ENCODE data around the gene RFX7. TPM values are rescaled to one million over a fixed set of nuclear protein-coding genes. Genes with fewer than 3 reads are reported as not detected.
"Not testable (repeated sequence)": the region's sequence is repeated elsewhere in the genome, so short reads cannot be mapped to it uniquely, and the experiment has no call there.

Gene RFX7
- total and polyA plus RNA-seq, 2 experiments from 2014 or later: 4.0 to 5.8 TPM

DNA sequence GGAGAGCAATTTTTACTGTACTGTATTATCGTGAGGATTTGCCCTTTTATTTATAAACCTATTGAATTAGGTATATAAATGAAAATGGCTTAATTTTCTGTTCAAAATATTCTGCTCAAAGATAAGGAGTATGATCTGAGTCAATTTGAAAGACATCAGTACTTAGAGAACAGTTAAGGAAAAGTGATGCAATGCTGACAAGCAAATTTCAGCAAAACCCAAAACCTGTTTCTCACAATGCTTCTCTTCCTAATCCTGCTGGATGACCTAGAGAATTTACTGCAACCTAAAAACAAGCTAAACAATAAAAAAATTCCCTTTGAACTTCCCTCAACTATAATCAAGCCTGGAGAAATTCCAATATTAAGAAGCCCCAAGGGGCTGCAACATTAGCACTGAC is 82.7 kb downstream of the RFX7 start:
- 96 to 98% methylated on average over 1 of the region's 1 CpG for WGBS, 2 experiments (ENCODE audit: low coverage in 1 of 2, low lambda C conversion rate in 2 of 2, missing lambda C conversion rate in 2 of 2)
- peaks cover 17% of the 10 kb centered on the region; the same call in 1 of the 2 replicates for H3K4me1 ChIP-seq (ENCODE audit: insufficient read depth)
- H3F3A ChIP-seq (ENCODE audit: insufficient read depth): no peaks in the 10 kb centered on the region
- H4K20me1 ChIP-seq (ENCODE audit: insufficient read depth): 0 out of 2 replicates have a peak, but pooled peaks cover 5% of the 10 kb centered on the region
- no peak overlapping the region for H3K4me3 ChIP-seq
- DNase-seq: no peak
- no peak overlapping the region for H3K27ac ChIP-seq
- H3K36me3 ChIP-seq (ENCODE audit: low read depth): no peaks in the 10 kb centered on the region
- no peak overlapping the region for H2AFZ ChIP-seq
- in situ Hi-C loops (cut with MboI): no loop called here
- no peak overlapping the region for H3K9ac ChIP-seq
- H3K4me2 ChIP-seq (ENCODE audit: unreplicated experiment): no peak overlapping the region
- peaks cover 100% of the 10 kb centered on the region for H3K79me2 ChIP-seq (ENCODE audit: insufficient read depth)
- H3K9me2 ChIP-seq (ENCODE audit: insufficient read depth): no peaks in the 10 kb centered on the region
- no peaks in the 10 kb centered on the region for H3K27me3 ChIP-seq (replicated peaks; ENCODE audit: insufficient read depth)
- no peaks in the 10 kb centered on the region for H3K9me3 ChIP-seq (ENCODE audit: low read depth)
- TF ChIP-seq EZH2 (IDR thresholded peaks at IDR 0.05; ENCODE audit: insufficient read depth, poor library complexity, severe bottlenecking): no peak
- TF ChIP-seq EZH2phosphoT487 (IDR thresholded peaks at IDR 0.05; ENCODE audit: insufficient read depth, low read depth): no peak

- Histone ChIP-seq H3K27me3 (replicated peaks; ENCODE audit: insufficient read depth) (no peaks in the 10 kb centered on the region), H4K20me1 (ENCODE audit: insufficient read depth) (peaks cover 20% of the 10 kb centered on the region; the same call in 1 of the 2 replicates), H3K79me2 (ENCODE audit: insufficient read depth) (peaks cover 100% of the 10 kb centered on the region), H3K4me3 (no peak overlapping the region), H2AFZ (no peak overlapping the region), H3F3A (ENCODE audit: insufficient read depth) (no peaks in the 10 kb centered on the region), H3K27ac (no peak overlapping the region), H3K4me1 (ENCODE audit: insufficient read depth) (peaks cover 13% of the 10 kb centered on the region; the same call in 1 of the 2 replicates), H3K9me3 (ENCODE audit: low read depth) (no peaks in the 10 kb centered on the region), H3K36me3 (ENCODE audit: low read depth) (no peaks in the 10 kb centered on the region), H3K9me2 (ENCODE audit: insufficient read depth) (no peaks in the 10 kb centered on the region), H3K9ac (no peak overlapping the region), H3K4me2 (ENCODE audit: unreplicated experiment) (no peak overlapping the region)
- no peak for DNase-seq
- in situ Hi-C loops (cut with MboI): no loop called here
- WGBS, 2 experiments (ENCODE audit: low coverage in 1 of 2, low lambda C conversion rate in 2 of 2, missing lambda C conversion rate in 2 of 2): 96 to 97% methylated on average over 3 of the region's 3 CpGs
- no peak for TF ChIP-seq EZH2 (IDR thresholded peaks at IDR 0.05; ENCODE audit: insufficient read depth, poor library complexity, severe bottlenecking)
- no peak for TF ChIP-seq EZH2phosphoT487 (IDR thresholded peaks at IDR 0.05; ENCODE audit: insufficient read depth, low read depth)
These were observed 86.8 kb downstream of the RFX7 start for GRCh38 chr15:56156877-56157276.

GRCh38 chr15:56155278-56155677 is 88.4 kb downstream of the RFX7 start:
- WGBS, 2 experiments (ENCODE audit: low coverage in 1 of 2, low lambda C conversion rate in 2 of 2, missing lambda C conversion rate in 2 of 2): 95 to 97% methylated on average over 10 of the region's 10 CpGs
- H3K79me2 ChIP-seq (ENCODE audit: insufficient read depth): peaks cover 100% of the 10 kb centered on the region
- in situ Hi-C loops (cut with MboI): not testable (repeated sequence)

GRCh38 chr15:56154768-56155167 is 88.9 kb downstream of the RFX7 start:
- H3K27ac ChIP-seq; in situ Hi-C loops (cut with MboI); H3K9me3 ChIP-seq (ENCODE audit: low read depth); DNase-seq; H3K9me2 ChIP-seq (ENCODE audit: insufficient read depth); H3K4me3 ChIP-seq; H2AFZ ChIP-seq; H3K9ac ChIP-seq; H3K36me3 ChIP-seq (ENCODE audit: low read depth); H3K4me2 ChIP-seq (ENCODE audit: unreplicated experiment); H3K27me3 ChIP-seq (replicated peaks; ENCODE audit: insufficient read depth); H3K4me1 ChIP-seq (ENCODE audit: insufficient read depth); H3F3A ChIP-seq (ENCODE audit: insufficient read depth): not testable (repeated sequence)
- 98 to 99% methylated on average over 4 of the region's 4 CpGs for WGBS, 2 experiments (ENCODE audit: low coverage in 1 of 2, low lambda C conversion rate in 2 of 2, missing lambda C conversion rate in 2 of 2)
- H3K79me2 ChIP-seq (ENCODE audit: insufficient read depth): peaks cover 100% of the 10 kb centered on the region
- H4K20me1 ChIP-seq (ENCODE audit: insufficient read depth): peaks cover 20% of the 10 kb centered on the region; the same call in 1 of the 2 replicates

More at GRCh38 chr15:56155278-56155677, 88.4 kb downstream of the RFX7 start:
- H3K9me3 ChIP-seq (ENCODE audit: low read depth); DNase-seq; H3K9ac ChIP-seq; H3K4me3 ChIP-seq; H2AFZ ChIP-seq; H3K36me3 ChIP-seq (ENCODE audit: low read depth); H3F3A ChIP-seq (ENCODE audit: insufficient read depth); H3K4me1 ChIP-seq (ENCODE audit: insufficient read depth); H3K27ac ChIP-seq; H3K9me2 ChIP-seq (ENCODE audit: insufficient read depth); H3K4me2 ChIP-seq (ENCODE audit: unreplicated experiment); H3K27me3 ChIP-seq (replicated peaks; ENCODE audit: insufficient read depth): not testable (repeated sequence)
- H4K20me1 ChIP-seq (ENCODE audit: insufficient read depth): peaks cover 20% of the 10 kb centered on the region; the same call in 1 of the 2 replicates

DNA sequence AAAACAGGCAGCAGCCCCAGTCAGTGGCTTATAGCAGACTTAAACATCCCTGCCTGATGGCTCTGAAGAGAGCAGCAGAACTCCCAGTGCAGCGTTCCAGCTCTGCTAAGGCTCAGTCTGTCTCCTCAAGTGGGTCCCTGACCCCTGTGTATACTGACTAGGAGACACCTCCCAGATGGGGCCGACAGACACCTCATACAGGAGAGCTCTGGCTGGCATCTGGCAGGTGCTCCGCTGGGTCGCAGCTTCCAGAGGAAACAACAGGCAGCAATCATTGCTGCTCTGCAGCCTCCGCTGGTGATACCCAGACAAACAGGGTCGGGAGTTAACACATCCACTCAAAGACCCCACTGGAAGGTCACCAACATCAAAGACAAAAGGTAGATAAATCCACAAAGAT is 93.5 kb downstream of the RFX7 start:
- no peak overlapping the region for H3K9ac ChIP-seq
- no peak overlapping the region for H2AFZ ChIP-seq
- H3K36me3 ChIP-seq (ENCODE audit: low read depth): no peaks in the 10 kb centered on the region
- TF ChIP-seq EZH2phosphoT487 (IDR thresholded peaks at IDR 0.05; ENCODE audit: insufficient read depth, low read depth) (no peak), EZH2 (IDR thresholded peaks at IDR 0.05; ENCODE audit: insufficient read depth, poor library complexity, severe bottlenecking) (no peak)
- no peak overlapping the region for H3K4me2 ChIP-seq (ENCODE audit: unreplicated experiment)
- no peaks in the 10 kb centered on the region for H3K9me2 ChIP-seq (ENCODE audit: insufficient read depth)
- H3K27me3 ChIP-seq (replicated peaks; ENCODE audit: insufficient read depth): no peaks in the 10 kb centered on the region
- no peak overlapping the region for H3K27ac ChIP-seq
- H4K20me1 ChIP-seq (ENCODE audit: insufficient read depth): peaks cover 13% of the 10 kb centered on the region; the same call in 1 of the 2 replicates
- peaks cover 100% of the 10 kb centered on the region for H3K79me2 ChIP-seq (ENCODE audit: insufficient read depth)
- no peaks in the 10 kb centered on the region for H3K9me3 ChIP-seq (ENCODE audit: low read depth)
- peaks cover 7% of the 10 kb centered on the region; the same call in 1 of the 2 replicates for H3K4me1 ChIP-seq (ENCODE audit: insufficient read depth)
- H3K4me3 ChIP-seq: no peak overlapping the region
- no peak for DNase-seq
- H3F3A ChIP-seq (ENCODE audit: insufficient read depth): no peaks in the 10 kb centered on the region
- 95 to 96% methylated on average over 6 of the region's 6 CpGs for WGBS, 2 experiments (ENCODE audit: low coverage in 1 of 2, low lambda C conversion rate in 2 of 2, missing lambda C conversion rate in 2 of 2)
- in situ Hi-C loops (cut with MboI): no loop called here
